ENCODE measurements around the gene PLEKHN1.

GRCh38 chr1:1003618-1004419, 37.5 kb downstream of the PLEKHN1 start:
- TF ChIP-seq CTCF (IDR thresholded peaks at IDR 0.05) (no peak), POLR2A (IDR thresholded peaks at IDR 0.05) (no peak)

Data from vagina (tissue), 2 donors.